IMR-90 (cell line): ENCODE measurements around the gene STX2. TPM values are rescaled to one million over a fixed set of nuclear protein-coding genes. Genes with fewer than 3 reads are reported as not detected.

ENCODE experiments used
- ATAC-seq: fragments of 200-7000 bp; cut with Tn5 transposase; 2 replicates; pipeline ENCODE4 v1.9.1; 2020; ENCODE audit warnings: low read depth, mild to moderate bottlenecking, moderate library complexity
- BruUV-seq: library from RNA; stranded (reverse); fragments of 400-500 nt; replicated peaks from 2 replicates; lab custom pipeline; 2021; lab: Mats Ljungman, UMichigan
- CTCF ChIA-PET: fragments of 300-600 bp; formaldehyde crosslinking; extraction: SDS; loops from one replicate; lab custom pipeline; 2021; ENCODE audit warnings: antibody characterized with exemption; lab: Yijun Ruan, JAX
- POLR2A ChIA-PET: fragments of 300-600 bp; sonication (Branson Sonifier 250); formaldehyde crosslinking; loops from one replicate; lab custom pipeline; 2022; ENCODE audit warnings: antibody characterized with exemption; ENCODE audit not compliant: unreplicated experiment; lab: Charles Lee
- DNase-seq: peaks from one replicate; pipeline ENCODE4 v3.0.0; 2013
- H2AFZ ChIP-seq: replicated peaks from 2 replicates; pipeline ENCODE3; 2013; ENCODE audit warnings: low read length, mild to moderate bottlenecking; ENCODE audit not compliant: poor library complexity
- H2AK5ac ChIP-seq: 2 replicates; pipeline ENCODE4 v1.6.1; 2013; ENCODE audit warnings: low read depth, low read length, inconsistent platforms
- H2AK9ac ChIP-seq: replicated peaks from 2 replicates; pipeline ENCODE3; 2013; ENCODE audit warnings: mild to moderate bottlenecking, low read depth, low read length, moderate library complexity; ENCODE audit not compliant: poor library complexity
- H2BK120ac ChIP-seq: 2 replicates; pipeline ENCODE4 v1.6.1; 2013; ENCODE audit warnings: low read depth, low read length, inconsistent platforms
- H2BK15ac ChIP-seq: 3 replicates; pipeline ENCODE4 v1.6.1; 2013; ENCODE audit warnings: low read depth, low read length, inconsistent platforms
- H2BK20ac ChIP-seq: 2 replicates; pipeline ENCODE4 v1.6.1; 2013; ENCODE audit warnings: low read depth, mild to moderate bottlenecking, inconsistent platforms, low read length, moderate library complexity
- H2BK5ac ChIP-seq: 2 replicates; pipeline ENCODE4 v1.6.1; 2013; ENCODE audit warnings: mild to moderate bottlenecking, low read depth, low read length, inconsistent platforms; ENCODE audit not compliant: poor library complexity, severe bottlenecking
- H3K14ac ChIP-seq: replicated peaks from 2 replicates; pipeline ENCODE4 v1.6.1; 2013; ENCODE audit warnings: low read depth, low read length, inconsistent platforms
- H3K18ac ChIP-seq: 2 replicates; pipeline ENCODE4 v1.6.1; 2013; ENCODE audit warnings: low read depth, low read length, control low read depth
- H3K23ac ChIP-seq: 2 replicates; pipeline ENCODE4 v1.6.1; 2013; ENCODE audit warnings: low read depth, low read length, inconsistent platforms
- H3K27ac ChIP-seq: 2 replicates; pipeline ENCODE4 v1.5.1; 2013; ENCODE audit warnings: mild to moderate bottlenecking, control low read depth, low read length; ENCODE audit not compliant: insufficient read depth
- H3K27me3 ChIP-seq: 2 replicates; pipeline ENCODE4 v1.6.1; 2013; ENCODE audit warnings: low read length; ENCODE audit not compliant: control insufficient read depth, insufficient read depth
- H3K36me3 ChIP-seq: 2 replicates; pipeline ENCODE4 v1.6.1; 2013; ENCODE audit warnings: low read length, mixed read lengths; ENCODE audit not compliant: control insufficient read depth, insufficient read depth
- H3K4ac ChIP-seq: 2 replicates; pipeline ENCODE4 v1.6.1; 2013; ENCODE audit warnings: low read depth, low read length, inconsistent platforms
- H3K4me1 ChIP-seq: 2 replicates; pipeline ENCODE4 v1.6.1; 2013; ENCODE audit warnings: low read length, mixed read lengths; ENCODE audit not compliant: control insufficient read depth, insufficient read depth
- H3K4me2 ChIP-seq: 2 replicates; pipeline ENCODE4 v1.6.1; 2013; ENCODE audit warnings: low read depth, mild to moderate bottlenecking, control low read depth, low read length, moderate library complexity
- H3K4me3 ChIP-seq: 2 replicates; pipeline ENCODE4 v1.5.1; 2013; ENCODE audit warnings: low read depth, mild to moderate bottlenecking, control low read depth, low read length, moderate library complexity; ENCODE audit not compliant: insufficient read depth
- H3K56ac ChIP-seq: 2 replicates; pipeline ENCODE4 v1.6.1; 2013; ENCODE audit warnings: low read length, inconsistent platforms; ENCODE audit not compliant: insufficient read depth; ENCODE audit errors: extremely low read depth
- H3K79me1 ChIP-seq, 2 experiments: 2 replicates each; pipeline ENCODE4 v1.6.1; 2013; ENCODE audit warnings: low read length in 2 of 2, inconsistent platforms in 1 of 2, low read depth in 1 of 2
- H3K9ac ChIP-seq: 2 replicates; pipeline ENCODE4 v1.6.1; 2013; ENCODE audit warnings: low read depth, low read length, control low read depth
- H3K9me1 ChIP-seq: 2 replicates; pipeline ENCODE4 v1.6.1; 2013; ENCODE audit warnings: low read length, inconsistent platforms; ENCODE audit not compliant: insufficient read depth
- H3K9me3 ChIP-seq: 2 replicates; pipeline ENCODE4 v1.6.1; 2013; ENCODE audit warnings: low read length; ENCODE audit not compliant: control insufficient read depth, insufficient read depth
- H4K20me1 ChIP-seq: 2 replicates; pipeline ENCODE4 v1.6.1; 2013; ENCODE audit warnings: low read length, inconsistent platforms; ENCODE audit not compliant: insufficient read depth
- H4K5ac ChIP-seq: 2 replicates; pipeline ENCODE4 v1.6.1; 2013; ENCODE audit warnings: mild to moderate bottlenecking, low read depth, low read length, control low read depth
- H4K8ac ChIP-seq, 2 experiments: 2 replicates each; pipeline ENCODE4 v1.6.1; 2013; ENCODE audit warnings: low read depth in 2 of 2, low read length in 2 of 2, control low read depth in 1 of 2, inconsistent platforms in 1 of 2
- H4K91ac ChIP-seq: 2 replicates; pipeline ENCODE4 v1.6.1; 2013; ENCODE audit warnings: low read depth, low read length, inconsistent platforms; ENCODE audit not compliant: insufficient read depth
- BHLHE40 ChIP-seq: fragments of 150-350 bp; IDR thresholded peaks from 2 replicates; pipeline ENCODE4 v1.6.1; 2016; ENCODE audit warnings: mild to moderate bottlenecking, low read depth, low read length
- CEBPB ChIP-seq: IDR thresholded peaks from 2 replicates; pipeline ENCODE4 v1.6.1; 2012; ENCODE audit warnings: low read depth, low read length, improper control_type of control experiment
- ELK1 ChIP-seq: fragments of 150-350 bp; IDR thresholded peaks from 2 replicates; pipeline ENCODE4 v1.6.1; 2016; ENCODE audit warnings: low read depth, mild to moderate bottlenecking, low read length, moderate library complexity, borderline replicate concordance
- FOS ChIP-seq: fragments of 150-350 bp; IDR thresholded peaks from 2 replicates; pipeline ENCODE4 v1.6.1; 2016; ENCODE audit warnings: low read depth, low read length
- MAFK ChIP-seq: IDR thresholded peaks from 2 replicates; pipeline ENCODE4 v1.6.1; 2012; ENCODE audit warnings: low read depth, low read length, improper control_type of control experiment
- MAZ ChIP-seq: IDR thresholded peaks from 2 replicates; pipeline ENCODE4 v1.6.1; 2012; ENCODE audit warnings: low read depth, mild to moderate bottlenecking, low read length, improper control_type of control experiment, moderate library complexity, borderline replicate concordance
- MXI1 ChIP-seq: IDR thresholded peaks from 2 replicates; pipeline ENCODE4 v1.6.1; 2012; ENCODE audit warnings: low read depth, mild to moderate bottlenecking, low read length, moderate library complexity, borderline replicate concordance
- NFE2L2 ChIP-seq: fragments of 150-350 bp; IDR thresholded peaks from 2 replicates; pipeline ENCODE4 v1.6.1; 2016; ENCODE audit warnings: low read depth, mild to moderate bottlenecking, low read length
- POLR2A ChIP-seq: IDR thresholded peaks from 2 replicates; pipeline ENCODE4 v1.6.1; 2012; ENCODE audit warnings: mild to moderate bottlenecking, low read depth, low read length
- RCOR1 ChIP-seq: IDR thresholded peaks from 2 replicates; pipeline ENCODE4 v1.6.1; 2012; ENCODE audit warnings: mild to moderate bottlenecking, low read length, improper control_type of control experiment; ENCODE audit not compliant: insufficient replicate concordance
- RFX5 ChIP-seq: IDR thresholded peaks from 2 replicates; pipeline ENCODE4 v1.8.0; 2012; ENCODE audit warnings: low read depth, mild to moderate bottlenecking, low read length, moderate library complexity
- SMC3 ChIP-seq: fragments of 150-350 bp; IDR thresholded peaks from 2 replicates; pipeline ENCODE4 v1.6.1; 2016; ENCODE audit warnings: low read depth, mild to moderate bottlenecking, antibody characterized with exemption, low read length, moderate library complexity
- USF2 ChIP-seq: fragments of 150-350 bp; IDR thresholded peaks from 2 replicates; pipeline ENCODE4 v1.6.1; 2017; ENCODE audit warnings: mild to moderate bottlenecking, antibody characterized with exemption, low read length, low read depth
- WGBS, 2 experiments: methylation state at CpG; one replicate each; pipeline versions ENCODE4 v1.1.5 to v1.1.7; 2013; ENCODE audit warnings: missing lambda C conversion rate in 2 of 2; ENCODE audit not compliant: insufficient read length in 1 of 2; ENCODE audit errors: extremely low coverage in 2 of 2; 5-methylcytosine and 5-hydroxymethylcytosine counted together
- dilution Hi-C: fragments of 300-500 bp; cut with HindIII; formaldehyde crosslinking; loops from one replicate; pipeline ENCODE4 v1.14.3; 2018; ENCODE audit warnings: low sequenced_read_pairs; ENCODE audit not compliant: unreplicated experiment
- in situ Hi-C: fragments of 300-500 bp; cut with MboI; formaldehyde crosslinking; loops from 3 replicates; pipeline ENCODE4 v1.14.3; 2019; ENCODE audit warnings: low sequenced_read_pairs, inconsistent platforms, mixed read lengths
- intact Hi-C: fragments of 100-400 bp; cut with micrococcal nuclease; formaldehyde crosslinking; loops from 2 replicates; pipeline ENCODE4 v1.10.0; 2022
- polyA plus RNA-seq, 3 experiments: library from polyadenylated mRNA; depleted of rRNA; stranded (reverse); fragments of >200 nt; gene quantifications; 2 replicates each; pipeline ENCODE4 v1.2.3, GENCODE V29; 2012; ENCODE audit warnings: low replicate concordance in 1 of 3
- total RNA-seq: library from RNA; depleted of rRNA; stranded (reverse); fragments of >200 nt; gene quantifications from 2 replicates; pipeline ENCODE4 v1.2.3, GENCODE V29; 2012
- TF ChIP-seq, protein P1 (sequence below): conservative IDR thresholded peaks from 2 replicates; pipeline ENCODE4 v1.5.1; 2012; ENCODE audit warnings: mild to moderate bottlenecking, low read depth, low read length, improper control_type of control experiment

STX2 gene
- total and polyA plus RNA-seq, 2 of the 4 experiments (the other 2 are of a cell fraction), result 26.9 to 32.5 TPM

GRCh38 chr12:130762319-130762675 lies 76.8 kb downstream of the STX2 start:
- intact Hi-C loops, result loop anchor here (5.0 kb wide), 1 partner anchor 950 kb away; the partner anchor contains the start of gene SFSWAP

More at GRCh38 chr12:130762319-130762675, 76.8 kb downstream of the STX2 start:
- no peak overlapping the region for H3K27ac ChIP-seq
- dilution Hi-C loops, result no loop called here
- no peaks in the 10 kb centered on the region for H3K36me3 ChIP-seq
- no peak overlapping the region for H3K4me2 ChIP-seq
- no peak overlapping the region for H2AK5ac ChIP-seq
- no peak overlapping the region for H3K23ac ChIP-seq
- BruUV-seq, result no TSS peak
- DNase-seq, result no peak
- no peaks in the 10 kb centered on the region for H3K9me1 ChIP-seq
- no peak overlapping the region for H3K4me3 ChIP-seq
- H3K79me1 ChIP-seq, result no peaks in the 10 kb centered on the region
- TF ChIP-seq MXI1, result no peak
- TF ChIP-seq, protein P1, sequence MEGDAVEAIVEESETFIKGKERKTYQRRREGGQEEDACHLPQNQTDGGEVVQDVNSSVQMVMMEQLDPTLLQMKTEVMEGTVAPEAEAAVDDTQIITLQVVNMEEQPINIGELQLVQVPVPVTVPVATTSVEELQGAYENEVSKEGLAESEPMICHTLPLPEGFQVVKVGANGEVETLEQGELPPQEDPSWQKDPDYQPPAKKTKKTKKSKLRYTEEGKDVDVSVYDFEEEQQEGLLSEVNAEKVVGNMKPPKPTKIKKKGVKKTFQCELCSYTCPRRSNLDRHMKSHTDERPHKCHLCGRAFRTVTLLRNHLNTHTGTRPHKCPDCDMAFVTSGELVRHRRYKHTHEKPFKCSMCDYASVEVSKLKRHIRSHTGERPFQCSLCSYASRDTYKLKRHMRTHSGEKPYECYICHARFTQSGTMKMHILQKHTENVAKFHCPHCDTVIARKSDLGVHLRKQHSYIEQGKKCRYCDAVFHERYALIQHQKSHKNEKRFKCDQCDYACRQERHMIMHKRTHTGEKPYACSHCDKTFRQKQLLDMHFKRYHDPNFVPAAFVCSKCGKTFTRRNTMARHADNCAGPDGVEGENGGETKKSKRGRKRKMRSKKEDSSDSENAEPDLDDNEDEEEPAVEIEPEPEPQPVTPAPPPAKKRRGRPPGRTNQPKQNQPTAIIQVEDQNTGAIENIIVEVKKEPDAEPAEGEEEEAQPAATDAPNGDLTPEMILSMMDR, result no peak
- TF ChIP-seq RCOR1, result no peak
- TF ChIP-seq MAZ, result no peak
- no peak for TF ChIP-seq RFX5
- no peak for TF ChIP-seq BHLHE40
- TF ChIP-seq ELK1, result no peak
- TF ChIP-seq NFE2L2, result no peak
- no peak for TF ChIP-seq POLR2A
- no peak for TF ChIP-seq SMC3
- no peak for TF ChIP-seq USF2
- TF ChIP-seq MAFK, result no peak
- no peak for TF ChIP-seq FOS
- TF ChIP-seq CEBPB, result no peak
- no peak overlapping the region for H2BK15ac ChIP-seq
- in situ Hi-C loops, result no loop called here
- H4K8ac ChIP-seq, result no peak overlapping the region
- H3K4me1 ChIP-seq, result no peaks in the 10 kb centered on the region
- H3K9ac ChIP-seq, result no peak overlapping the region
- no peak overlapping the region for H2AK9ac ChIP-seq
- peaks cover 5% of the 10 kb centered on the region; the same call in 1 of the 2 replicates for H3K9me3 ChIP-seq
- no peak overlapping the region for H3K18ac ChIP-seq
- no peak overlapping the region for H4K5ac ChIP-seq
- no peak overlapping the region for H2BK5ac ChIP-seq
- H3K4ac ChIP-seq, result no peak overlapping the region
- H2BK120ac ChIP-seq, result no peak overlapping the region
- POLR2A ChIA-PET, result no interaction called here
- WGBS, 2 experiments, result 70% methylated on average over 2 of the region's 10 CpGs; no CpG with 5 or more reads in 1 of the 2 experiments
- no peak overlapping the region for H3K56ac ChIP-seq
- no peaks in the 10 kb centered on the region for H4K20me1 ChIP-seq
- no peak overlapping the region for H3K14ac ChIP-seq
- H3K27me3 ChIP-seq, result no peaks in the 10 kb centered on the region
- no peak overlapping the region for H4K91ac ChIP-seq
- no peak for ATAC-seq
- H2BK20ac ChIP-seq, result no peak overlapping the region
- no peak overlapping the region for H2AFZ ChIP-seq
- CTCF ChIA-PET, result no interaction called here
